ENCODE data around the gene IFIT1. TPM values are rescaled to one million over a fixed set of nuclear protein-coding genes. Genes with fewer than 3 reads are reported as not detected.

Gene IFIT1
- total and polyA plus RNA-seq, 9 of the 15 experiments (the other 6 are each of a cell fraction or from before 2014, with no cell fraction given), result 0.03 to 0.40 (median 0.18) TPM

GRCh38 chr10:89393898-89394297 lies 1.5 kb downstream of the IFIT1 start:
- ChIA-PET CTCF (ENCODE audit: low intra/inter-chr PET ratio) (no interaction called here), POLR2A (no interaction called here)
- Histone ChIP-seq H3K4me1 (replicated peaks in 1 of 2; ENCODE audit: control insufficient read depth in 2 of 2, insufficient read depth in 2 of 2, low read length in 2 of 2) (peaks cover 0 to 8% of the 10 kb centered on the region in 2 experiments; a peak in 3 of 5 replicates), H4K20me1 (replicated peaks; ENCODE audit: control insufficient read depth, insufficient read depth, low read length) (no peaks in the 10 kb centered on the region), H3K79me2 (ENCODE audit: control insufficient read depth, insufficient read depth, low read length) (no peaks in the 10 kb centered on the region), H3K9me1 (ENCODE audit: control insufficient read depth, insufficient read depth, low read length) (no peaks in the 10 kb centered on the region), H3K27ac (ENCODE audit: extremely low read depth, low read depth, low read length) (no peak overlapping the region), H3K9me3 (replicated peaks; ENCODE audit: control insufficient read depth, insufficient read depth, low read depth, low read length) (no peaks in the 10 kb centered on the region), H3K9ac (ENCODE audit: insufficient read depth in 1 of 2, low read depth in 2 of 2, low read length in 2 of 2) (no peak overlapping the region), H3K27me3 (ENCODE audit: control insufficient read depth in 2 of 2, insufficient read depth in 2 of 2, low read length in 2 of 2) (no peaks in the 10 kb centered on the region), H3K4me2 (ENCODE audit: insufficient read depth, low read length) (no peak overlapping the region), H3K36me3 (ENCODE audit: control insufficient read depth, insufficient read depth, low read length) (no peaks in the 10 kb centered on the region), H3K4me3 (no peak overlapping the region), H2AFZ (ENCODE audit: low read depth, low read length) (no peak overlapping the region)
- no peak for FAIRE-seq
- no peak for DNase-seq (ENCODE audit: extremely low read depth in 1 of 4, low spot score in 3 of 4)
- intact Hi-C loops (cut with micrococcal nuclease), result no loop called here
- BruUV-seq (replicated peaks), result no TSS peak
- TF ChIP-seq HES1 (IDR thresholded peaks at IDR 0.05; ENCODE audit: low read depth) (no peak), RBM22 (IDR thresholded peaks at IDR 0.05; ENCODE audit: low read depth, low read length, poor library complexity, severe bottlenecking) (no peak), ZNF282 (CRISPR knock-in tag; IDR thresholded peaks at IDR 0.05) (no peak), SMARCA5 (IDR thresholded peaks at IDR 0.05) (no peak), E2F4 (CRISPR knock-in tag; IDR thresholded peaks at IDR 0.05; ENCODE audit: low read depth) (no peak), ELF1 (tag; IDR thresholded peaks at IDR 0.05) (no peak), NFYB (IDR thresholded peaks at IDR 0.05; ENCODE audit: extremely low read depth, insufficient read length) (no peak), ZEB2 (IDR thresholded peaks at IDR 0.05) (no peak), CCNT2 (IDR thresholded peaks at IDR 0.05; ENCODE audit: borderline replicate concordance, extremely low read depth, insufficient read length, low read depth, low read length) (no peak), SOX6 (IDR thresholded peaks at IDR 0.05) (no peak), AFF1 (IDR thresholded peaks at IDR 0.05; ENCODE audit: low read depth in 1 of 2, partially characterized antibody in 2 of 2) (no peak), RBM17 (IDR thresholded peaks at IDR 0.05; ENCODE audit: borderline replicate concordance, low read depth, low read length) (no peak), PHB (CRISPR knock-in tag; IDR thresholded peaks at IDR 0.05) (no peak), SP1 (CRISPR knock-in tag; IDR thresholded peaks at IDR 0.05) (no peak)
- 37% methylated on average over 3 of the region's 3 CpGs for WGBS (ENCODE audit: insufficient coverage, low coverage, missing lambda C conversion rate)
- in situ Hi-C loops (cut with MboI), result no loop called here
- no peak for ATAC-seq
